Raji (cell line): ENCODE data around the gene ALAS2.

ENCODE experiments used
- POLR2A ChIP-seq: IDR thresholded peaks from 2 replicates; pipeline ENCODE4 v1.6.1; 2011; ENCODE audit warnings: low read depth, low read length, control low read depth; ENCODE audit not compliant: insufficient read depth

ALAS2 gene

GRCh38 chrX:54978448-54978847, 52.3 kb downstream of the ALAS2 start:
- TF ChIP-seq POLR2A: no peak

DNA sequence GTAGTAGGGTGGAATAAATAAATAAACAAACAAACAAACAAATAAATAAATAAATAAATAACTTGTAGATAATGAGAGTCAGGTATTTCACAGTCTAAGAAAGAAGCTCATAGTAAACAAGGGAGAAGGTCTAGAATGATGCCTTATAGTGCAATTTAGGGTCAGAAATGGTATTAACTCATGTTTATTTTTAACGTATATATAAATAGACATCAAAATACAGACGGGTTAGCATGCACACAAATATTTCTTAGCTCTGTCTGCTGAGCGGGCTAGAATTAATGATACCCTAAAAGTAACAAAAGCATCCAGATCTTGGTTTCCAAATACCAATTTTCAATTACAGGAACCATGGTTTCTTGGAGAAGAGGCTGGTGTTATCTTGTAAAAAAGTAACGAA, 53.4 kb downstream of the ALAS2 start:
- TF ChIP-seq POLR2A: no peak

DNA sequence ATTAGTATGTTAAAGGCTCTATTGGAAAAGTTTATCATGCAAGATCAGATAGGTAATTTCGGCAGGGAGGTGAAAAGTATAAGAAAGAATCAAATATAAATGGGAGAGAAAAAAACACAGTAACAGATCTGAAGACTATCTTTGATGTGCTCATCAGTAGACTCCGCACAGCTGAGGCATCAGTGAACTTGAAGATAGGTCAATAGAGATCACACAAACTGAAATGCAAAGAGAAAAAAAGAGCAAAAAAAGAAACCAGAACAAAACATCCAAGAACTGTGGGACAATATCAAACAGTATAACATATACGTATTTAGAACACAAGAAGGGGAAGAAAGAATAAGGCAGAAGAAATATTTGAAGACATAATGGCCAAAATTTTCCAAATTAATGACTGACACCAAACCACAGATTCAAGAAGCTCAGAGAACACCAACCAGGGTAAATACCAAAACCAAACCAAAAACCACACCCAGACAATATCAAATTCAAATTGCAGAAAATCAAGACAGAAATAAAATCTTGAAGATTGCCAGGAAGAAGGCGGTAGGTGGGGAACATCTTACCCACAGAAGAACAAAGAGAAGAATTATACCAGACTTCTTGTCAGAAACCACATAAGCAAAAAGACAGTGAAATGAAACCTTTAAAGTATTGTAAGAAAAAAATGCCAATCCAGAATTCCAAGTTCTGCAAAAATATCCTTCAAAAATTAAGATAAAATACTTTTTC, 65.8 kb downstream of the ALAS2 start:
- no peak for TF ChIP-seq POLR2A

- no peak for TF ChIP-seq POLR2A
Measured at GRCh38 chrX:54961750-54962149, 69.0 kb downstream of the ALAS2 start.
